Measurements from ENCODE around the gene IL23A.

- TF ChIP-seq POLR2A (IDR thresholded peaks at IDR 0.05; ENCODE audit: low read depth, low read length) (no peak), POLR2AphosphoS5 (IDR thresholded peaks at IDR 0.05; ENCODE audit: low read depth, low read length) (no peak)
Observed at GRCh38 chr12:56308714-56309113, 30.0 kb upstream of the IL23A start.
